HG02943 (cell line): ENCODE results near the gene TLR9.

ENCODE experiments used
- ATAC-seq: cut with Tn5 transposase; IDR thresholded peaks from one replicate; pipeline ENCODE4 v1.9.1; 2021; ENCODE audit warnings: mild to moderate bottlenecking, low read depth, moderate library complexity; ENCODE audit not compliant: unreplicated experiment

The TLR9 gene

DNA sequence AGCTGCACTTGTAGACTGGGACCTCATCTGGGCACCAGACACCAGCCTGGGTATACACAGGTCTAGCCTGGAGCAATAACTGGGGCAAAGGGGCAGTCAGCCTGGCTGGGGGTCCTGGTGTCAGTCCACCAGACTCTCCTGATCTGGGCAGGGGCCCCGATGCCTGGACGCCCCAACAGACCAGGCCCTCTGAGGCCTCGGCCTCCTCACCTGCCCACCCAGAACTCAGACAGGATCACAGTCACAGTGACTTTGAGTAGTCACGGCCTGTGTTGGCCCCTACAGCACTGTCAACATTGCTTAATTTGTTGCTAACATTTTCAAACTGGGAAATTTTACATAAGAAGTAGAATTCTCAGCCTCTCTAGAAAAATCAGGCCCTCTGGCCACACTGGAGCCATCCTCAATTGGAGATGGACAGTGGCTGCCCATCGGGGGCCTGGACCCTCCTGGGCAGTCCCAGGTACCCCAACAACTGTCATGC lies 7.7 kb upstream of the TLR9 start:
- ATAC-seq, result no peak

- no peak for ATAC-seq
These were observed 7.0 kb upstream of the TLR9 start for GRCh38 chr3:52232279-52233107.

DNA sequence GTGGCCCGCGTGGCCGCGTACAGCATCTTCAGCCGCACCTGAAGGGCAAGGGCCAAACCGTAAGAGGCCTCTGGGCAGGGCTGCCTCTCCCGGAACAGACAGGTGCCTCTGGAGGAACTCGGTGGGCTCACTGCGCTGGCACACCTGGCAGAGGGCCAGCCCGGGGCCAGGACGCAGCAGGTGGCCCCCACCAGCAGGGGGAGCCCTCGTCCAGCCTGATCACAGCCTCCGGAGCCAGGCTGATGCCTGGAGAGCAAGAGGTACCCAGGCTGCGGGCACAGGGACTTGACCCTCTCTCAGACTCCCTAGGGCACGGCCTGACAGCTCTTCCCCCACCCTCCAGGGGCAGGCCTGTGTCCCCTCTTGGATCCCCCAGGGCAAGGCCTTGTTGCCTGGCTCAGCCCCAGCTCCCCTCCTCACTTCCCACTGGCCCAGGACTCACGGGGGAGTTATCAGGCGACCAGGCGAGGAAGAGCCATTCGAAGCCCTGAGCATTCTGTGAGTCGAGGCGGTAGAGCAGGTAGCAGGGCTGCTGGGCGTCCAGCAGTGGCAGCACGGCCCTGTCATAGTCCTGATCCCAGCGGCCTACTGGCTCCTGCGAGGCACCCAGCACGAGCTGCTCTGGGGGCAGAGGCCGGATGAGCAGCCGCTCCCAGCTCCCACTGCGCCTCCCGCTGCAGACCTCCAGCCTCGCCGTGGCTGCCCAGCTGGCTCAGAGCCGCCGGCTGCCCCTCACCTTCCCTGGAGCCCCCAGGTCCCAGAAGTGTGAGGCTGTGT lies 6.2 kb upstream of the TLR9 start:
- ATAC-seq, result no peak

- no peak for ATAC-seq
These were observed 5.5 kb upstream of the TLR9 start for GRCh38 chr3:52230889-52231499.

DNA sequence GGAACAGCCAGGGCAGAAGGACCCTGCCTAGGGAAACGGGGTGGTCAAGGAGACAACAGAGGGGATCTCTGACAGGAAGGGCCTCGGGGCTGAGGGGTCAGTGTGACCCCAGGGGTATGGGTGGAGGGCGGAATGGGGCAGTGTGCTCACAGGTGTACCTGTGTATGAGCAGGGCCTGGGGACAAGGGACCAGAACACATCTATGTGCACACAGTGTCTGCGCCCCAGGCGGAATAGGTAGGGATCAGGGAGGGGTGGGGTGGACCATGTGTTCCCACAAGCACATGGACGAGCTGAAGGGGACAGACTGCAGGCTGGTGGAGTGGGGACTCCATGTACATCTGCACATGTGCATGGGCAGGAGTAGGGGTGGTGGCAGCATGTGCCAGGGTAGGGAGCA lies 5.0 kb upstream of the TLR9 start:
- no peak for ATAC-seq

- ATAC-seq, result no peak
These were observed 4.2 kb upstream of the TLR9 start for GRCh38 chr3:52229656-52230055.

DNA sequence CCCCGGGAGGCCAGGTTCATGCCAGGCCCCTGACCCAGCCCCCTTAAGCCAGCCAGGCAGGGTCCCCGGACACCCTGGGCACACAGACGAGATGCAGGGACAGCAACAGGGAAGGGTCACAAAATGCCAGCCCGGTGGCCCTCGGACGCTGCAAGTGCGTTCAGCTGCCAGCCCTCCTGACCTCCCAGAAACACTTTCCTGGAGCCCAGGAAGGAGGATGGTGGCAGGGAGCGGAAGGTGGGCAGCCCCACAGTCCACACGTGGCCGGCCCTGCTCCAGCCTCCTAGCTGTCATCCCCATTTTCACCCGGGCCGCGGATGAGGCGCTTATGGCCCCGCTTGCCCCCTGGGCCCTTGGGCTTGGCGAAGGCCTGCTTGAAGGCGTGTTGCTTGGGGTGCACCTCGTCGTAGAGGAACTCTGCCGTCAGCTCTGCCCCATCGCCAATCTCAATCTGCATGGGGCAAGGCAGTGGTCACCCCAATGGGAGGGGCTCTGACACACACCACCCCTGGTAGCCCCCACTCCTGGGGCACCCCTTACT lies 3.4 kb upstream of the TLR9 start:
- ATAC-seq, result no peak

DNA sequence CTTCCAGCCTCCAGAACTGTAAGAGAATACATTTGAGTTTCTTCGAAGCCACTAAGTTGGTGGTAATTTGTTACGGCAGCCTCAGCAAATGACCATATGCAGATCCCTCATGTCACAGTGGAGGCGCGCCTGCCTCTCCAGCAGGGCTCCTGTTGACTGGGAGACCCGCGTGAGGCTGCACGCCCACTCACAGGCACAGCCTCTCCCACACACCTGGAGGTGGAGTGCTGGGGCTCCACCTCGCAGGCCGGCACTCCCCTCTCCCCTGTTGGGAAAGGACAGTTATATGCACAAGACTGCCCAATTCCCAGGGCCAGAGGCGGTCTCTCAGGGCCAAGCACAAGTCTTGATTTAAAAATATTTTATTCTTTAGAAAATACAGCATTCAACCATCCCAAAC lies 2.8 kb upstream of the TLR9 start:
- ATAC-seq, result no peak

- no peak for ATAC-seq
These were observed 2.3 kb upstream of the TLR9 start for GRCh38 chr3:52227766-52228165.

GRCh38 chr3:52227117-52227516 lies 1.7 kb upstream of the TLR9 start:
- no peak for ATAC-seq

DNA sequence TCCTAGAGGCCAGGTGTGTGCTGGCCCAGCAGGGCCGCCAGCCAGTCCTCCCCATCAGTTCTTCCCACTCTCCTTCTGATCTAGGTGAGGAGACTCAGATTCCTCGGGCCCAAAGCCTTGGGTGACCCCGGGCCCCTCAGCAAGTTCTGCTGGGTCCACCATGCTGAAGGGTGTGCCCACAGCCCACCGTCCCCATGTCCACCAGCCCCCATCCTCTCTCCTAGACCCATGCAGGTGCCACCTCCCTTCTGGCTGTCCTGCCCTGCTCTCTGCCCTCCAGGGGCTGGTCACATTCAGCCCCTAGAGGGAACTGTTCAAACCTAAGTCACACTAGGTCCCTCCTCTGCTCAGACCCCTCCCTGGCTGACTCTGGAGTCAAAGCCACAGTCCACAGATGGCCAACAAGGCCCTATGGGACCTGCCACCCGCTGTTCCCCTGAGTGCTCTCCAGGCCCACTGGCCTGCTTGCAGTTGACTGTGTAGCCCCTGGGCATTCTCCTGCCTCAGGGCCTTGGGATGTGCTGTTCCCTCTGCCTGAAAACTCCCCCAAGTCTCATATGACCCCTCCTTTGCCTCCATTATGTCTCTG lies 878 bp upstream of the TLR9 start:
- no peak for ATAC-seq

DNA sequence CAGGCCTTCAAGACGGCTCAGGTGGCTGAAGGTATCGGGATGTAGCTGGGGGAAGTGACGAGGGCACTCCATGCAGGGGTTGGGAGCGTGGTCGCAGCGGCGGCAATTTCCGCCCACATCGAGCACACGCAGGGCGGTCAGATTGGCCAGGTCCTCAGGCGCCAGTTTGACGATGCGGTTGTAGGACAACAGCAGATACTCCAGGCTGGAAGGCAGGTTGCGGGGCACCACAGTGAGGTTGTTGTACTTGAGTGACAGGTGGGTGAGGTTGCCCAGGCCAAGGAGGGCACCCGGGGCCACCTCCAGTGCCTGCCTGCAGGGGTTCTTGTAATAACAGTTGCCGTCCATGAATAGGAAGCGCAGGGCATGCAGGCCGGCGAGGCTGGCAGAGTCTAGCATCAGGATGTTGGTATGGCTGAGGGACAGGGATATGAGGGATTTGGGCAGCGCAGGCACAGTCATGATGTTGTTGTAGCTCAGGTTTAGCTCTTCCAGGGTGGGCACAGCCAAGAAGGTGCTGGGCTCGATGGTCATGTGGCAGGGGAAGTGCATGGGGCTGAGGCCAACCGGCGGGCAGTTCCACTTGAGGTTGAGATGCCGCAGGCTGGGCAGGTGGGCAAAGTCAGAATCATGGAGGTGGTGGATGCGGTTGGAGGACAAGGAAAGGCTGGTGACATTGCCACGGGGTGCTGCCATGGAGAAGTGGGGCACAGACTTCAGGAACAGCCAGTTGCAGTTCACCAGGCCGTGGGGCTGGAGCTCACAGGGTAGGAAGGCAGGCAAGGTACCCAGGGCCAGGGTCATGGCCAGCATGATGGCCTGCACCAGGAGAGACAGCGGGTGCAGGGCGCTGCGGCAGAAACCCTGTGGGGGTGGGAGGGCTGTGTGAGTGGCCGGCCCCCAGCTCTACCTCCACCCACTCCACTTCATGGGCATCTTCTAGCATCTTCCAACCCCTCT lies 1.7 kb downstream of the TLR9 start:
- ATAC-seq, result no peak

- no peak for ATAC-seq
These were observed 2.9 kb downstream of the TLR9 start for GRCh38 chr3:52222319-52223221.

DNA sequence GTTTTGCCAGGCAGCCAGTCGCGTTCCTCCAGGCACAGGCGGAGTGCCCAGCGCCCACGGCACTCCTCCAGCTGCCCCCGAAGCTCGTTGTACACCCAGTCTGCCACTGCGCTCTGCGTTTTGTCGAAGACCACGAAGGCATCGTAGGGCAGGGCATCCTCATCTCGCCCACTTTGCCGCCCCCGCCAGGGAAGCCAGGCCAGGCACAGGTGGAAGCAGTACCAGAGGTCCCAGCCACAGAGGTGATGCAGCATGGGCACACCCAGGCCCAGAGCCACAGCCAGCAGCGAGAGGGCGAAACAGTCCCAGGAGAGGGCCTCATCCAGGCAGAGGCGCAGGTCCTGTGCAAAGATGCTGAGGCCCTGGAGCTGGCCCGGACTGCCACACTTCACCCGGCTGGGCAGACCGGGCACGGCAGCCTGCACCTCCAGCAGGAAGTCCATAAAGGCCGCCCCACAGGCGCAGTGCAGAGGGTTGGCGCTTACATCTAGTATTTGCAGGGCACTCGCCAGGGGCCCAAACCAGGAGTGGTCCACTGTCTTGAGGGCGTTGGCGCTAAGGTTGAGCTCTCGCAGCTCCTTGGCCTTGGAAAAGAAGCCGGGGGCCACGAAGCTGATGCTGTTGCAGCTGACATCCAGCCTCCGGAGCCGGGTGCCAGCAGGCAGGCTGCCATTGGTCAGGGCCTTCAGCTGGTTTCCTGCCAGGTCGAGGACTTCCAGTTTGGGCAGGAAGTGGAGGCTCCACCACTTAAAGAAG lies 3.7 kb downstream of the TLR9 start:
- no peak for ATAC-seq

DNA sequence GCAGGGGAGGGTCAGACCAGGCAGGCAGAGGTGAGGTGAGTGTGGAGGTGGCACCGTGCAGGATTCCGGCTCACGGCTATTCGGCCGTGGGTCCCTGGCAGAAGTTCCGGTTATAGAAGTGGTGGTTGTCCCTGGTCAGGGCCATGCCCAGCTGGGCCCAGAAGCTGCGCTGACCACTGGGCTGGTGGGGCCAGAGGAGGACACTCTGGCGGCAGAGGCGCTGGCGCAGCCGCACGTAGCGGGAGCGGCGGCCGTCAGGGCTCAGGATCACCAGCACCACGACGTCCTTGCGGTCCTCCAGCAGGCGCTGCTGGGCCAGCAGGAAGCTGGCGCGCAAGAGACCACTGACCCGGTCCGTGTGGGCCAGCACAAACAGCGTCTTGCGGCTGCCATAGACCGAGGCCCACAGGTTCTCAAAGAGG lies 4.3 kb downstream of the TLR9 start:
- no peak for ATAC-seq

GRCh38 chr3:52220380-52221026 lies 4.9 kb downstream of the TLR9 start:
- no peak for ATAC-seq

GRCh38 chr3:52218937-52219650 lies 6.4 kb downstream of the TLR9 start:
- ATAC-seq, result no peak
